SK-N-SH (cell line): ENCODE data around the gene C2CD4B. TPM values are rescaled to one million over a fixed set of nuclear protein-coding genes. Genes with fewer than 3 reads are reported as not detected.

ENCODE experiments used
- CTCF ChIA-PET: fragments of 300-600, 350-600 bp; formaldehyde crosslinking; extraction: SDS; loops from one replicate; lab custom pipeline; 2021; lab: Yijun Ruan, JAX
- POLR2A ChIA-PET: fragments of 350-600 bp; sonication (Branson Sonifier 250); formaldehyde crosslinking; extraction: SDS; loops from one replicate; lab custom pipeline; 2020; ENCODE audit warnings: antibody characterized with exemption, inconsistent platforms; lab: Yijun Ruan, JAX
- DNase-seq: peaks from one replicate; pipeline ENCODE4 v3.0.0; 2012
- H2AFZ ChIP-seq: fragments of 200-600 bp; sonication (generic); 2 replicates; pipeline ENCODE4 v1.8.1; 2016; ENCODE audit warnings: antibody characterized with exemption, mild to moderate bottlenecking, low read depth
- H3F3A ChIP-seq: fragments of 200-600 bp; sonication (generic); replicated peaks from 2 replicates; pipeline ENCODE3; 2016; ENCODE audit warnings: antibody characterized with exemption, mild to moderate bottlenecking; ENCODE audit not compliant: insufficient read depth
- H3K27ac ChIP-seq, 2 experiments: fragments of 200-500 bp in 1 of 2; fragments of 200-600 bp in 1 of 2; sonication (Bioruptor generic) in 1 of 2; sonication (generic), shearing (Covaris generic) in 1 of 2; 2 replicates each; pipeline versions ENCODE4 v1.5.1 to v1.6.1; 2014 to 2016; ENCODE audit warnings: low read depth in 2 of 2, inconsistent platforms in 1 of 2, low read length in 1 of 2, mild to moderate bottlenecking in 1 of 2, mixed read lengths in 1 of 2
- H3K27me3 ChIP-seq: fragments of 200-600 bp; sonication (generic), shearing (Covaris generic); 2 replicates; pipeline ENCODE4 v1.6.1; 2016; ENCODE audit warnings: mixed run types; ENCODE audit not compliant: insufficient read depth
- H3K36me3 ChIP-seq, 2 experiments: fragments of 200-500 bp in 1 of 2; fragments of 200-600 bp in 1 of 2; sonication (Bioruptor generic) in 1 of 2; sonication (generic) in 1 of 2; replicated peaks in 1 of 2; 2 replicates each; pipeline versions ENCODE3 to v1.5.1; 2014 to 2016; ENCODE audit warnings: low read length in 1 of 2, mild to moderate bottlenecking in 1 of 2; ENCODE audit not compliant: insufficient read depth in 2 of 2, control insufficient read depth in 1 of 2
- H3K4me1 ChIP-seq, 2 experiments: fragments of 200-500 bp in 1 of 2; fragments of 200-600 bp in 1 of 2; sonication (Bioruptor generic) in 1 of 2; sonication (generic), shearing (Covaris generic) in 1 of 2; 2 replicates each; pipeline versions ENCODE4 v1.5.1 to v1.6.1; 2014 to 2016; ENCODE audit warnings: low read depth in 1 of 2, low read length in 1 of 2, mixed run types in 1 of 2; ENCODE audit not compliant: insufficient read depth in 2 of 2, control insufficient read depth in 1 of 2
- H3K4me2 ChIP-seq: fragments of 200-600 bp; sonication (generic), shearing (Covaris generic); 2 replicates; pipeline ENCODE4 v1.6.1; 2017; ENCODE audit warnings: mixed run types
- H3K4me3 ChIP-seq, 2 experiments: fragments of 200-500 bp in 1 of 2; fragments of 200-600 bp in 1 of 2; sonication (Bioruptor generic) in 1 of 2; sonication (generic), shearing (Covaris generic) in 1 of 2; 2 replicates each; pipeline versions ENCODE4 v1.5.1 to v1.8.1; 2014 to 2016; ENCODE audit warnings: low read depth in 2 of 2, inconsistent platforms in 1 of 2, low read length in 1 of 2, mild to moderate bottlenecking in 1 of 2, mixed read lengths in 1 of 2, moderate library complexity in 1 of 2
- H3K79me2 ChIP-seq: fragments of 200-600 bp; sonication (generic); 2 replicates; pipeline ENCODE4 v1.8.1; 2017; ENCODE audit warnings: mild to moderate bottlenecking; ENCODE audit not compliant: insufficient read depth
- H3K9ac ChIP-seq: fragments of 200-600 bp; sonication (generic); 2 replicates; pipeline ENCODE4 v1.6.1; 2017; ENCODE audit warnings: mixed run types
- H3K9me2 ChIP-seq: fragments of 200-600 bp; sonication (generic); 2 replicates; pipeline ENCODE4 v1.6.1; 2017; ENCODE audit warnings: mixed run types
- H3K9me3 ChIP-seq: fragments of 200-600 bp; sonication (generic); 2 replicates; pipeline ENCODE4 v1.6.1; 2017; ENCODE audit warnings: mixed run types, mild to moderate bottlenecking, moderate library complexity
- H4K20me1 ChIP-seq: fragments of 200-600 bp; sonication (generic); 2 replicates; pipeline ENCODE4 v1.6.1; 2017; ENCODE audit warnings: mild to moderate bottlenecking, mixed run types; ENCODE audit not compliant: insufficient read depth
- CHD2 ChIP-seq: fragments of 150-350 bp; IDR thresholded peaks from 2 replicates; pipeline ENCODE4 v1.6.1; 2018; ENCODE audit warnings: low read length; ENCODE audit not compliant: partially characterized antibody
- ELF1 ChIP-seq: IDR thresholded peaks from 2 replicates; pipeline ENCODE4 v1.4.0; 2012
- EP300 ChIP-seq, 2 experiments: IDR thresholded peaks; 2 replicates each; pipeline versions ENCODE4 v1.4.0 to v1.6.1; 2012; ENCODE audit warnings: borderline replicate concordance in 1 of 2, low read depth in 1 of 2, low read length in 1 of 2
- GABPA ChIP-seq: IDR thresholded peaks from 2 replicates; pipeline ENCODE4 v1.4.0; 2012; ENCODE audit warnings: low read depth, mild to moderate bottlenecking
- GATA2 ChIP-seq: sonication (generic); formaldehyde crosslinking; IDR thresholded peaks from 2 replicates; pipeline ENCODE4 v1.5.0; 2020; ENCODE audit warnings: mild to moderate bottlenecking, missing genetic modification reagents
- NFIC ChIP-seq: IDR thresholded peaks from 2 replicates; pipeline ENCODE4 v1.4.0; 2012; ENCODE audit warnings: borderline replicate concordance
- POLR2AphosphoS5 ChIP-seq: IDR thresholded peaks from 2 replicates; pipeline ENCODE4 v1.6.1; 2012; ENCODE audit warnings: low read depth, low read length
- RCOR1 ChIP-seq: fragments of 150-350 bp; IDR thresholded peaks from 2 replicates; pipeline ENCODE4 v1.6.1; 2017; ENCODE audit warnings: antibody characterized with exemption, low read length
- SMC3 ChIP-seq: IDR thresholded peaks from 2 replicates; pipeline ENCODE4 v1.6.1; 2012; ENCODE audit warnings: low read depth, low read length, improper control_type of control experiment
- WGBS: methylation state at CpG from one replicate; pipeline ENCODE4 v1.1.6; 2017; ENCODE audit warnings: low lambda C conversion rate; 5-methylcytosine and 5-hydroxymethylcytosine counted together
- polyA plus RNA-seq, 3 experiments: library from polyadenylated mRNA; depleted of rRNA; stranded (reverse); fragments of >200 nt; gene quantifications; 2 replicates each; pipeline ENCODE4 v1.2.3, GENCODE V29; 2012
- TF ChIP-seq, protein P1 (sequence below): IDR thresholded peaks from 2 replicates; pipeline ENCODE4 v1.4.0; 2012; ENCODE audit warnings: low read depth, borderline replicate concordance

C2CD4B gene, protein sequence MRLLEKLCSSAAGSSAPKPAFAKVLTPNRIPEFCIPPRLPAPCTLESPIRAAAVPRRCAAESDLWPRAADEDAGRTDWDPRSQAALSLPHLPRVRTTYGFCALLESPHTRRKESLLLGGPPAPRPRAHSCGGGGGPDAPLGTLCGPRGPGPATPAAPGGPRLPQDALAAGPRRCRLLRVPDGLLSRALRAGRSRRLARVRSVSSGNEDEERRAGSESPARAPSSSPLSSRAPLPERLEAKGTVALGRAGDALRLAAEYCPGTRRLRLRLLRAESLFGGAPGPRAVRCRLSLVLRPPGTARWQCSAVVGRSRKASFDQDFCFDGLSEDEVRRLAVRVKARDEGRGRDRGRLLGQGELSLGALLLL
- polyA plus RNA-seq (2012; rRNA removed): not detected in 2 replicates
- polyA plus RNA-seq (2012; cell fraction: cytosol; rRNA removed): not detected in 2 replicates
- polyA plus RNA-seq (2012; cell fraction: nucleus; rRNA removed): not detected in 2 replicates

DNA sequence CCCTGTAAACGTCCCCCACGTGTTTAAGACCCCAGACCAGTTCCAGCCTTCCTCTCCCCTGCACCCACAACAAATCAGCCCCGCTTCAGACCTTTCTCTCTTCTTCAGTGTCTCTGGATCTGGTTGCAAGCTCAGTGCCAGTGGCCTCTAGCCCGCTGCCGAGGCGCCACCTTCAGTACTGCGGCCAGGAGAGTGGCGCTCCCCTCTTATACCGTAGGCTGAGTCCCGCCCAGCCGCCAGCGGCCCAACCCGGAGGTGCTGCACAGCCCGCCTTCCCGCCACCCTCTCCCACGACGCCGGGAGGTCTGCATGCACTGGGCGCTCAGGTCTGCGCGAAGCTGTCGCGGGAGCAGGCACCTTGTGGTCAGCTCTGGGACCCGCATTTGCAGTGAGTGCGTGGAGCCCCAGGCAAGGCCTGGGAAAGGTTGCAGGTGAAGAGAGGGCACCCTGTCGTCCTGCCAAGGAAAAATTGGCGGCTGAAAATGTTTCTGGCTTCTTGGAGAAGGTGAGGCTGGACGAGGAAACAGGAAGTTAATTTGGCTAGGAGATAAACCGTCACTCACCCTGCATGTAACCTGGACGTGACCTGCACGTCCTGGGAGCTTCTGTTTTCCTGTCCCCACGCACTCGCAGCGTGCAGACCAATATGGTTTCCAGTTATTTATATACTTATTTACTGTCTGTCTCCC, at the start of gene C2CD4B:
TSS of gene C2CD4B (minus strand) at position 182 of the 689 bp plus-strand sequence. CDS start 301 bp downstream, outside the sequence.
- 67% methylated on average over 33 of the region's 34 CpGs for whole genome bisulfite sequencing
- Histone ChIP-seq H3K4me2 (peak within 1 kb of the TSS; percentile 50; the same call in 1 of the 2 replicates), H3K27ac (no peak within 1 kb of the TSS), H3K4me1 (no peaks in the 10 kb centered on the region; a peak in 1 of 4 replicates), H4K20me1 (no peaks in the 10 kb centered on the region), H3K27me3 (peaks cover 32% of the 10 kb centered on the region; the same call in 1 of the 2 replicates), H3F3A (no peaks in the 10 kb centered on the region), H3K9ac (no peak within 1 kb of the TSS), H3K9me2 (no peaks in the 10 kb centered on the region), H3K9me3 (no peaks in the 10 kb centered on the region), H2AFZ (peak within 1 kb of the TSS; percentile 29; the same call in 1 of the 2 replicates), H3K79me2 (no peaks in the 10 kb centered on the region), H3K4me3 (peak within 1 kb of the TSS; percentile 35 to 42; a peak in 3 of 4 replicates), H3K36me3 (no peaks in the 10 kb centered on the region)
- no peak for TF ChIP-seq EP300 (IDR thresholded peaks at IDR 0.05; ENCODE audit: borderline replicate concordance in 1 of 2, low read depth in 1 of 2, low read length in 1 of 2)
- no peak for TF ChIP-seq GABPA
- no peak for TF ChIP-seq ELF1
- no peak for TF ChIP-seq GATA2 (CRISPR knock-in tag)
- TF ChIP-seq RCOR1: no peak
- no peak for TF ChIP-seq SMC3
- TF ChIP-seq, protein P1, sequence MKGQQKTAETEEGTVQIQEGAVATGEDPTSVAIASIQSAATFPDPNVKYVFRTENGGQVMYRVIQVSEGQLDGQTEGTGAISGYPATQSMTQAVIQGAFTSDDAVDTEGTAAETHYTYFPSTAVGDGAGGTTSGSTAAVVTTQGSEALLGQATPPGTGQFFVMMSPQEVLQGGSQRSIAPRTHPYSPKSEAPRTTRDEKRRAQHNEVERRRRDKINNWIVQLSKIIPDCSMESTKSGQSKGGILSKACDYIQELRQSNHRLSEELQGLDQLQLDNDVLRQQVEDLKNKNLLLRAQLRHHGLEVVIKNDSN: no peak
- no peak for TF ChIP-seq CHD2
- TF ChIP-seq NFIC: no peak
- ChIA-PET CTCF (interaction anchor here (1.0 to 1.6 kb wide), 7 partner anchors 11 to 142 kb away, joined by 3 to 10 read pairs (median 4); no protein-coding TSS in a partner anchor), POLR2A (interaction anchor here (0.7 to 1.2 kb wide), 2 partner anchors 9 to 105 kb away, joined by 3 read pairs; partner anchors contain the start of gene VPS13C)
- peak; percentile 58 for DNase-seq

DNA sequence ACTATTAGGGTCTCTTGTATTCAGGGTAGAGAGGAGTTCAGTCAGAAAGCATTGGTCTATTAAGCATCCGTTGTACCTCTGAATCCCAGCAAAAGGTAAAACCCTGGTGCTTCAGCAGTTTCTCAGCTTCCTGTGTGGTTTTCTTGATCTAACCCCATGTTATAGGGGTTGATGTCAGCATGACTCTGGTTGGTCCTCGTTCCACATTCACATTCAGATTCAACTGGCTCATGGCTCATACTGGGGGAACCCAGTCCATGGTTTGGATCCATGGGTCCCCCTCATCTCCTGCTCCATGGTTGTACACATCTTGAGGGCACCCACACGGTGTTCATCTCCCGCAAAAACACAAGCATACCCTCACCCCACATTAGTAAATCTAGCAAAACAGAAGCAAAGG, 47.7 kb upstream of the C2CD4B start:
- Histone ChIP-seq H3K27ac (no peak overlapping the region), H3K4me3 (no peak overlapping the region), H3K4me2 (no peak overlapping the region), H3K9me3 (no peaks in the 10 kb centered on the region), H3K4me1 (no peaks in the 10 kb centered on the region), H3F3A (no peaks in the 10 kb centered on the region), H3K79me2 (no peaks in the 10 kb centered on the region), H3K9me2 (no peaks in the 10 kb centered on the region), H4K20me1 (no peaks in the 10 kb centered on the region), H2AFZ (no peak overlapping the region), H3K9ac (no peak overlapping the region), H3K27me3 (no peaks in the 10 kb centered on the region), H3K36me3 (no peaks in the 10 kb centered on the region)
- ChIA-PET CTCF (no interaction called here), POLR2A (no interaction called here)
- WGBS: 27% methylated on average over 4 of the region's 4 CpGs
- no peak for DNase-seq
- no peak for TF ChIP-seq POLR2AphosphoS5
